Vagina (tissue), 2 donors: Measurements from ENCODE around the gene SLC17A9. TPM values are rescaled to one million over a fixed set of nuclear protein-coding genes. Genes with fewer than 3 reads are reported as not detected.

Experiments
- DNase-seq, 2 donors: peaks; one replicate each; pipeline ENCODE4 v3.0.0-alpha.2; 2017; ENCODE audit errors: extremely low spot score in 2 of 2
- H3K27ac ChIP-seq: fragments of 200-600 bp; sonication (generic); one replicate; pipeline ENCODE4 v1.5.1; 2019
- H3K27me3 ChIP-seq: fragments of 200-600 bp; sonication (generic); one replicate; pipeline ENCODE4 v1.5.1; 2019
- H3K36me3 ChIP-seq, 2 donors: fragments of 200-600 bp; sonication (generic); one replicate each; pipeline ENCODE4 v1.5.1; 2017 to 2019
- H3K4me1 ChIP-seq: fragments of 200-600 bp; sonication (generic); one replicate; pipeline ENCODE4 v1.5.1; 2019
- H3K4me3 ChIP-seq, 2 donors: fragments of 200-600 bp; sonication (generic); 1 replicate in 1 of 2; 2 replicates in 1 of 2; pipeline ENCODE4 v1.5.1; 2016 to 2019
- H3K9me3 ChIP-seq: fragments of 200-600 bp; sonication (generic); one replicate; pipeline ENCODE4 v1.5.1; 2019
- POLR2A ChIP-seq, 2 donors: fragments of 450-650 bp; IDR thresholded peaks; one replicate each; pipeline ENCODE4 v1.6.1; 2017; ENCODE audit warnings: antibody characterized with exemption in 2 of 2, mild to moderate bottlenecking in 2 of 2, moderate library complexity in 2 of 2
- POLR2AphosphoS5 ChIP-seq, 2 donors: sonication (generic); formaldehyde crosslinking; IDR thresholded peaks; one replicate each; pipeline ENCODE4 v1.9.0; 2017; ENCODE audit warnings: antibody characterized with exemption in 2 of 2, mild to moderate bottlenecking in 2 of 2, low read depth in 1 of 2; ENCODE audit not compliant: insufficient read depth in 1 of 2
- intact Hi-C: fragments of 100-400 bp; cut with DNase I; formaldehyde crosslinking; loops from one replicate; pipeline ENCODE4 v1.15.1; 2023
- total RNA-seq: library from RNA; depleted of rRNA; stranded (reverse); fragments of >200 nt; gene quantifications from one replicate; pipeline ENCODE4 v1.2.3, GENCODE V29; 2016
- TF ChIP-seq, protein P1 (sequence below), 3 experiments: fragments of 450-650 bp in 2 of 3; fragments of 200-600 bp in 1 of 3; sonication (generic) in 1 of 3; IDR thresholded peaks; one replicate each; pipeline ENCODE4 v1.5.1; 2017 to 2019; ENCODE audit warnings: antibody characterized with exemption in 3 of 3, mild to moderate bottlenecking in 2 of 3, moderate library complexity in 2 of 3

The SLC17A9 gene
- total RNA-seq, 1 donor from 2014 or later, result 2.5 TPM

DNA sequence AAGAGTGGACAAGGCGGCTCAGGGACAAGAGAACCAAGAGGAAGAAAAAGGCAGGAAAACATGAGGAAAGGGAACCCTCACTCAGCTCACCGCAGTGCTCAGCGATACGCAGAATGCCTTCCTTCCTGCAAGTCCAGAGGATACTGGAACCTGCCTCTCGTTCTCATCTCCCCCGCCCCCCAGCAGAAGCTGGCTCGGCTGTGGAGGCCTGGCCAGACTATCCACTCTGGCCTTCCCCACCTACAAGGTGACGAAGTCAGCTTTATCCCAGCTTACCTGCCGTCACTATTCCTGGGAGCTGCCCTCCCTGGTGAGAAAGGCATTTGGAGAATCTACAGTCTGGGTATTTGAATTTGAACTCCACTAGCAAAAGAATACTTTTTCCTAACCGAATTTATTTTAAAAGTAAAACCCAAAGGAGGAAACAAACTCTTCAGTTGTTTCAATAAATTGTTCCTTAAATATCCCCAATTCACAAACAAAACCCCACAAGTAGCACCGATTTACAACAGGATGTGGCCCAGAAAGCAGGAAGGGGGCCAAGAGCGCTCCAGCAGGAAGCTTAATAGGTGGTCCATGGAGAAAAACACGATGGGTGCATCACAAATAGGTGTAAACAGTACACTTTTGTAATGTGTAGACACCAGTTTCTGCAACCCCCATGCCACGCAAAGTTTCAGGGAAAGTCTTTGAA, 24.1 kb upstream of the SLC17A9 start:
- Histone ChIP-seq H3K9me3 (no peaks in the 10 kb centered on the region), H3K27me3 (no peaks in the 10 kb centered on the region), H3K36me3 (no peaks in the 10 kb centered on the region), H3K4me3 (peak overlapping the region; percentile 52 to 54), H3K4me1 (peaks cover 54% of the 10 kb centered on the region), H3K27ac (peak overlapping the region; percentile 79)
- DNase-seq, result no peak
- TF ChIP-seq, protein P1, sequence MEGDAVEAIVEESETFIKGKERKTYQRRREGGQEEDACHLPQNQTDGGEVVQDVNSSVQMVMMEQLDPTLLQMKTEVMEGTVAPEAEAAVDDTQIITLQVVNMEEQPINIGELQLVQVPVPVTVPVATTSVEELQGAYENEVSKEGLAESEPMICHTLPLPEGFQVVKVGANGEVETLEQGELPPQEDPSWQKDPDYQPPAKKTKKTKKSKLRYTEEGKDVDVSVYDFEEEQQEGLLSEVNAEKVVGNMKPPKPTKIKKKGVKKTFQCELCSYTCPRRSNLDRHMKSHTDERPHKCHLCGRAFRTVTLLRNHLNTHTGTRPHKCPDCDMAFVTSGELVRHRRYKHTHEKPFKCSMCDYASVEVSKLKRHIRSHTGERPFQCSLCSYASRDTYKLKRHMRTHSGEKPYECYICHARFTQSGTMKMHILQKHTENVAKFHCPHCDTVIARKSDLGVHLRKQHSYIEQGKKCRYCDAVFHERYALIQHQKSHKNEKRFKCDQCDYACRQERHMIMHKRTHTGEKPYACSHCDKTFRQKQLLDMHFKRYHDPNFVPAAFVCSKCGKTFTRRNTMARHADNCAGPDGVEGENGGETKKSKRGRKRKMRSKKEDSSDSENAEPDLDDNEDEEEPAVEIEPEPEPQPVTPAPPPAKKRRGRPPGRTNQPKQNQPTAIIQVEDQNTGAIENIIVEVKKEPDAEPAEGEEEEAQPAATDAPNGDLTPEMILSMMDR (IDR thresholded peaks at IDR 0.05), result no peak
- TF ChIP-seq POLR2AphosphoS5 (IDR thresholded peaks at IDR 0.05; ENCODE audit: insufficient read depth in 1 of 2, low read depth in 1 of 2) (no peak), POLR2A (IDR thresholded peaks at IDR 0.05) (no peak)
- intact Hi-C loops, result no loop called here

DNA sequence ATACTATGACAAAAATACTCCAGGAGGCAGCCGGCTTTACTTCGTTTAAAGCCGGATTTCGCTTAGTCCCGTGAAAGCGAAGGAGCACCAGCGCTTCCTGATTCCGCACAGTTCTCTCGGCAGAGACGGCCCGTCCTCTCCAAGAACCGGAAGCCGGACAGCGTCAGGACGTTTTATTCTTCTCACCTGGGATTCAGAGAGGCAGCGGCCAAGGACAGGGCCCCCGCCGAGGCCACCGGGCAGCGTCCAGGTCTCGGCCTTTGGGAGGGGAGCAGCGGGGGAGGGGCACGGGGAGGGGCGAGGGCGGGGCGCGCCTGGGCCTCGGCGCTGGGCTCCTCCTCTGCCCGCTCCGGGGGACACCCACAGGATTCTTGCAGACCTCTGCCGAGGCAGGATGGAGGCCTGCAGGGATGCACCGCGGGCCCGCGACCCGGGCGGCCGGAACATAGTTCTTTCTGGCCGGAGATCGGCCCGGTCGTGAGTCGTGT, 23.4 kb upstream of the SLC17A9 start:
- no peaks in the 10 kb centered on the region for H3K9me3 ChIP-seq
- intact Hi-C loops, result no loop called here
- H3K27me3 ChIP-seq, result no peaks in the 10 kb centered on the region
- peak overlapping the region; percentile 79 for H3K27ac ChIP-seq
- no peaks in the 10 kb centered on the region for H3K36me3 ChIP-seq
- TF ChIP-seq, protein P1 (IDR thresholded peaks at IDR 0.05), result no peak
- TF ChIP-seq POLR2AphosphoS5 (IDR thresholded peaks at IDR 0.05; ENCODE audit: insufficient read depth in 1 of 2, low read depth in 1 of 2), result peak; percentile 8 to 63
- H3K4me3 ChIP-seq, result peak overlapping the region; percentile 52 to 54
- no peak for DNase-seq
- H3K4me1 ChIP-seq, result peaks cover 54% of the 10 kb centered on the region

- Histone ChIP-seq H3K27me3 (no peaks in the 10 kb centered on the region), H3K36me3 (no peaks in the 10 kb centered on the region), H3K27ac (no peak overlapping the region), H3K4me1 (peaks cover 64% of the 10 kb centered on the region), H3K9me3 (no peaks in the 10 kb centered on the region), H3K4me3 (no peak overlapping the region)
- TF ChIP-seq, protein P1 (IDR thresholded peaks at IDR 0.05), result no peak
- TF ChIP-seq POLR2AphosphoS5 (IDR thresholded peaks at IDR 0.05; ENCODE audit: insufficient read depth in 1 of 2, low read depth in 1 of 2) (no peak), POLR2A (IDR thresholded peaks at IDR 0.05) (no peak)
- DNase-seq, result no peak
- intact Hi-C loops, result no loop called here
Observed at GRCh38 chr20:62931464-62931863, 21.0 kb upstream of the SLC17A9 start.

GRCh38 chr20:62933966-62934365, 18.5 kb upstream of the SLC17A9 start:
- no peaks in the 10 kb centered on the region for H3K36me3 ChIP-seq
- H3K4me1 ChIP-seq, result peaks cover 54% of the 10 kb centered on the region
- DNase-seq, result no peak
- intact Hi-C loops, result no loop called here
- no peak overlapping the region for H3K4me3 ChIP-seq
- H3K27me3 ChIP-seq, result no peaks in the 10 kb centered on the region
- no peak overlapping the region for H3K27ac ChIP-seq
- H3K9me3 ChIP-seq, result no peaks in the 10 kb centered on the region
- TF ChIP-seq POLR2A (IDR thresholded peaks at IDR 0.05), result no peak
- TF ChIP-seq POLR2AphosphoS5 (IDR thresholded peaks at IDR 0.05; ENCODE audit: insufficient read depth in 1 of 2, low read depth in 1 of 2), result no peak
- TF ChIP-seq, protein P1 (IDR thresholded peaks at IDR 0.05), result no peak
